ENCODE measurements around the gene KSR2.

DNA sequence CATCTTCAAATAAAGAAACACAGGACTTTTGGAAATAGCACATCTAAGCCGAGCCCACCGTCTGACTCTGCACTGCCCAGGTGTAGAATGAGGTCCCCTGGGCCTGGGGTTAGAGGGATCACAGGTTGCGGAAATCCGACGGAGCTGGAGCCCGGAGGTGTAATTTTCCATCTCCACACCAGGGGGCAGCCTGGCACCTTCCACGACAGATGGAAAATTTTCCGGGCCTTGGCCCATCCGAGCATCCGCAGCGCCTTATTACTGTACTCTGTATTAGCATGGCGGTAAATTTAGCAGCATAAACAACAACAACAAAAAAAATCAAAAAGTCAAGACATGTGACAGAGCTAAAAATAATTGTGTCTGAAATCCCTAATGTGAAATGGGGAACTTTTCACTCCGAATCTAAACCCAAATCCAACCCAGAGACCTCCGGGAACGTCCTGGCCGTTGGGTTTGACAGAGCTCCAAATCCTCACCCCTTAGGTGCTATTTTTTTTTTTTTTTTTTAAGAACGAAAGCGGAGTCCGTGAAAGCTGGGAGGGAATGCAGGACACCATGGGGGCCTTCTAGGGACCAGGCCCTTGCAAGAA is 93.9 kb downstream of the KSR2 start:
- TF ChIP-seq, protein P1, sequence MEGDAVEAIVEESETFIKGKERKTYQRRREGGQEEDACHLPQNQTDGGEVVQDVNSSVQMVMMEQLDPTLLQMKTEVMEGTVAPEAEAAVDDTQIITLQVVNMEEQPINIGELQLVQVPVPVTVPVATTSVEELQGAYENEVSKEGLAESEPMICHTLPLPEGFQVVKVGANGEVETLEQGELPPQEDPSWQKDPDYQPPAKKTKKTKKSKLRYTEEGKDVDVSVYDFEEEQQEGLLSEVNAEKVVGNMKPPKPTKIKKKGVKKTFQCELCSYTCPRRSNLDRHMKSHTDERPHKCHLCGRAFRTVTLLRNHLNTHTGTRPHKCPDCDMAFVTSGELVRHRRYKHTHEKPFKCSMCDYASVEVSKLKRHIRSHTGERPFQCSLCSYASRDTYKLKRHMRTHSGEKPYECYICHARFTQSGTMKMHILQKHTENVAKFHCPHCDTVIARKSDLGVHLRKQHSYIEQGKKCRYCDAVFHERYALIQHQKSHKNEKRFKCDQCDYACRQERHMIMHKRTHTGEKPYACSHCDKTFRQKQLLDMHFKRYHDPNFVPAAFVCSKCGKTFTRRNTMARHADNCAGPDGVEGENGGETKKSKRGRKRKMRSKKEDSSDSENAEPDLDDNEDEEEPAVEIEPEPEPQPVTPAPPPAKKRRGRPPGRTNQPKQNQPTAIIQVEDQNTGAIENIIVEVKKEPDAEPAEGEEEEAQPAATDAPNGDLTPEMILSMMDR (IDR thresholded peaks at IDR 0.05), result peak; percentile 92
- TF ChIP-seq EZH2 (IDR thresholded peaks at IDR 0.05), result no peak
